Suppressor macrophage treated with lipopolysaccharide for 1 hour (primary cell): Measurements from ENCODE around the gene METTL14.

ENCODE experiments used
- DNase-seq, 3 donors: peaks; one replicate each; pipeline ENCODE4 v3.0.0-alpha.2; 2020 to 2022

The METTL14 gene

GRCh38 chr4:118760493-118760892 lies 75.3 kb downstream of the METTL14 start:
- DNase-seq, result no peak

- no peak for DNase-seq
Observed at GRCh38 chr4:118761397-118762016, 76.3 kb downstream of the METTL14 start.

GRCh38 chr4:118762155-118762554 lies 77.0 kb downstream of the METTL14 start:
- DNase-seq, result no peak

GRCh38 chr4:118762730-118763477 lies 77.7 kb downstream of the METTL14 start:
- no peak for DNase-seq
